Measurements from ENCODE around the gene CACNA1I.

Gene CACNA1I

GRCh38 chr22:39666926-39667325 is 96.4 kb downstream of the CACNA1I start:
- DNase-seq (ENCODE audit: low read depth), result no peak
- no peak for TF ChIP-seq CTCF (IDR thresholded peaks at IDR 0.05; ENCODE audit: insufficient read depth, low read depth, low read length, missing control alignments)
- no peak overlapping the region for H3K4me3 ChIP-seq (ENCODE audit: low read length)

- DNase-seq (ENCODE audit: low read depth), result no peak
- TF ChIP-seq CTCF (IDR thresholded peaks at IDR 0.05; ENCODE audit: insufficient read depth, low read depth, low read length, missing control alignments), result no peak
- no peak overlapping the region for H3K4me3 ChIP-seq (ENCODE audit: low read length)
These were observed 98.9 kb downstream of the CACNA1I start for GRCh38 chr22:39669432-39669831.

- DNase-seq (ENCODE audit: low read depth), result no peak
- no peak for TF ChIP-seq CTCF (IDR thresholded peaks at IDR 0.05; ENCODE audit: insufficient read depth, low read depth, low read length, missing control alignments)
- no peak overlapping the region for H3K4me3 ChIP-seq (ENCODE audit: low read length)
These were observed 101.4 kb downstream of the CACNA1I start for GRCh38 chr22:39671936-39672335.

- peak; percentile 7 for DNase-seq (ENCODE audit: low read depth)
- no peak overlapping the region for H3K4me3 ChIP-seq (ENCODE audit: low read length)
- no peak for TF ChIP-seq CTCF (IDR thresholded peaks at IDR 0.05; ENCODE audit: insufficient read depth, low read depth, low read length, missing control alignments)
These were observed 104.0 kb downstream of the CACNA1I start for GRCh38 chr22:39674536-39674935.

DNA sequence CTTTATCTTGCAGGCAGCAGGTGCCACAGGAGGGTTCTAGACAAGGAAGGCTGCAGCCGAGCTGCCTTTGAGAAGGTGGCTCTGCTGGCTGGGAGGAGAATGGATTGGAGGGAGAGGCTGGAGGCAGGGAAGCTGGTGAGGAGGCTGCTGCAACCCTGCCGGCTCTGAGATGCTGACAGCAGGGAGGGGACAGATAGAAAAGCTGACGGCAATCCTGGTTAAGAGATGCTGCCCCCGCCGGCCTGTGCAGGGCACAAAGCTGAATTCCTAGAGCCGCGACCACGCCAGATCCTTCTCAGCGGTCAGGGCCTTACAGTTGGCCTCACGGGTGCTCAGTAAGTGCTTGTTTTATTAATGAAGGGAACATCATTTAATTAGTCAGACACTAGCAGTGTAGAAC is 105.4 kb downstream of the CACNA1I start:
- DNase-seq (ENCODE audit: low read depth), result no peak
- no peak overlapping the region for H3K4me3 ChIP-seq (ENCODE audit: low read length)
- TF ChIP-seq CTCF (IDR thresholded peaks at IDR 0.05; ENCODE audit: insufficient read depth, low read depth, low read length, missing control alignments), result no peak

DNA sequence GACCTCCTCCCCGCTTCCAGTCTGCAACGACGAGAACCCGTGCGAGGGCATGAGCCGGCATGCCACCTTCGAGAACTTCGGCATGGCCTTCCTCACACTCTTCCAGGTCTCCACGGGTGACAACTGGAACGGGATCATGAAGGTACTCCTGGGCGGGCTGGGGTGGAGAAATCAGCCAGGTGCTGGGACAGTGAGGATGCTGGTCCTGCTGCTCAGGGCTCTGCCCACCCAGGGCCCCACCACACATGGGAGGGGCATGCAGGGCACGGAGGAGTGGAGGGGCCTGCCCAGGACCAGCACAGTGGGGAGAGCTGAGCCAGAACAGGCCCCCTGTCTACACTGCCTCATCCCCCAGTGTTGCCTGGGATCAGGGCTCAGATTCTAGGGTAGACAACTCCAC is 107.4 kb downstream of the CACNA1I start:
- TF ChIP-seq CTCF (IDR thresholded peaks at IDR 0.05; ENCODE audit: insufficient read depth, low read depth, low read length, missing control alignments), result no peak
- DNase-seq (ENCODE audit: low read depth), result no peak

DNA sequence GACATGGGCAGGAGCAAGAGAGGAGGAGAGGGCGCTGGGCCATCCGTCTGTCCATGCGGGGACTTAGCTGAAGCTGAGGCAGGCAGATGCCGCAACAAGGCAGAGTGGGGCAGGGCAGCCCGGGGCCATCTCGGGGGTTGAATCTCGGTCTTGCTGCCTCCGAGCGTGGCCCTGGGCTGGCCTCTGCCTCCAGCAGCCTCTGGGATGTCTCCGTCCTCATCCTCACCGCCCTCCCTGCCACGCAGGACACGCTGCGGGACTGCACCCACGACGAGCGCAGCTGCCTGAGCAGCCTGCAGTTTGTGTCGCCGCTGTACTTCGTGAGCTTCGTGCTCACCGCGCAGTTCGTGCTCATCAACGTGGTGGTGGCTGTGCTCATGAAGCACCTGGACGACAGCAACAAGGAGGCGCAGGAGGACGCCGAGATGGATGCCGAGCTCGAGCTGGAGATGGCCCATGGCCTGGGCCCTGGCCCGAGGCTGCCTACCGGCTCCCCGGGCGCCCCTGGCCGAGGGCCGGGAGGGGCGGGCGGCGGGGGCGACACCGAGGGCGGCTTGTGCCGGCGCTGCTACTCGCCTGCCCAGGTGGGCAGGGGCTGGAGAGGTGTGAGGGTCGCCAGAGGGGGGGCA is 108.4 kb downstream of the CACNA1I start:
- no peak for DNase-seq (ENCODE audit: low read depth)
- no peak for TF ChIP-seq CTCF (IDR thresholded peaks at IDR 0.05; ENCODE audit: insufficient read depth, low read depth, low read length, missing control alignments)
- no peak overlapping the region for H3K4me3 ChIP-seq (ENCODE audit: low read length)

More for the DNA sequence above, 107.4 kb downstream of the CACNA1I start:
- no peak overlapping the region for H3K4me3 ChIP-seq (ENCODE audit: low read length)

Data from epithelial cell of esophagus (primary cell).